Measurements from ENCODE around the gene TRIM42.
A peak's percentile ranks its signal among the peaks of the same experiment; 100 is the strongest.

The TRIM42 gene

GRCh38 chr3:140699516-140700231, 21.8 kb downstream of the TRIM42 start:
- no peak overlapping the region for H3K27ac Mint-ChIP-seq
- H3K9me3 Mint-ChIP-seq = no peaks in the 10 kb centered on the region
- no peak overlapping the region for H3K4me3 Mint-ChIP-seq
- no peaks in the 10 kb centered on the region for H3K36me3 Mint-ChIP-seq (ENCODE audit: low read depth)
- intact Hi-C loops (cut with micrococcal nuclease) = no loop called here
- peaks cover 5% of the 10 kb centered on the region for H3K27me3 Mint-ChIP-seq
- H3K4me1 Mint-ChIP-seq (ENCODE audit: low read depth) = peaks cover 10% of the 10 kb centered on the region

DNA sequence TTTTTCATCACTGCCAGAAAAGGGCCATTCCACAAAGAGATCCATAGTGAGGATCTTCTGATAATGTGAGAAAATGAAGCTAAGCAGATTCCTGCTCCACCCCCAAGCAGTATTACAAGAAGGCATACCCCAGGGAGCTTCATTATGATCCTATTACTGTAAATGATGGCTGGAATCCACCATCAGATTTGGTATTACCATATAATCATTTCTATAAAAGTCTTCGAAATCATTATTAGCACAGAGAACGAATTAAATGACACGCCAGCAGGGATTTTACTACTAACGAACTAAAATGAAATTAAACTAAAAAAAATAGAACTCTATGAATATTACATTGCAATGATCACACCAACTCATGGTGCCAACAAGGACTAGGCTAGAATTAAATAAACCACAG, 24.4 kb downstream of the TRIM42 start:
- Mint-ChIP-seq H3K9me3 (no peaks in the 10 kb centered on the region), H3K4me1 (ENCODE audit: low read depth) (peaks cover 18% of the 10 kb centered on the region), H3K4me3 (no peak overlapping the region), H3K27ac (no peak overlapping the region), H3K27me3 (no peaks in the 10 kb centered on the region), H3K36me3 (ENCODE audit: low read depth) (no peaks in the 10 kb centered on the region)
- intact Hi-C loops (cut with micrococcal nuclease) = no loop called here

GRCh38 chr3:140703496-140703895, 25.6 kb downstream of the TRIM42 start:
- H3K27ac Mint-ChIP-seq = no peak overlapping the region
- intact Hi-C loops (cut with micrococcal nuclease) = no loop called here
- H3K36me3 Mint-ChIP-seq (ENCODE audit: low read depth) = no peaks in the 10 kb centered on the region
- no peaks in the 10 kb centered on the region for H3K27me3 Mint-ChIP-seq
- H3K9me3 Mint-ChIP-seq = no peaks in the 10 kb centered on the region
- H3K4me1 Mint-ChIP-seq (ENCODE audit: low read depth) = peaks cover 18% of the 10 kb centered on the region
- no peak overlapping the region for H3K4me3 Mint-ChIP-seq

- no peaks in the 10 kb centered on the region for H3K27me3 Mint-ChIP-seq
- intact Hi-C loops (cut with micrococcal nuclease) = no loop called here
- no peak overlapping the region for H3K4me3 Mint-ChIP-seq
- no peak overlapping the region for H3K27ac Mint-ChIP-seq
- no peaks in the 10 kb centered on the region for H3K36me3 Mint-ChIP-seq (ENCODE audit: low read depth)
- no peaks in the 10 kb centered on the region for H3K9me3 Mint-ChIP-seq
- peaks cover 18% of the 10 kb centered on the region for H3K4me1 Mint-ChIP-seq (ENCODE audit: low read depth)
Observed at GRCh38 chr3:140704733-140705132, 26.9 kb downstream of the TRIM42 start.

GRCh38 chr3:140705954-140706353, 28.1 kb downstream of the TRIM42 start:
- Mint-ChIP-seq H3K36me3 (ENCODE audit: low read depth) (no peaks in the 10 kb centered on the region), H3K9me3 (no peaks in the 10 kb centered on the region), H3K27me3 (no peaks in the 10 kb centered on the region), H3K4me1 (ENCODE audit: low read depth) (peaks cover 22% of the 10 kb centered on the region), H3K27ac (no peak overlapping the region), H3K4me3 (no peak overlapping the region)
- intact Hi-C loops (cut with micrococcal nuclease) = no loop called here

DNA sequence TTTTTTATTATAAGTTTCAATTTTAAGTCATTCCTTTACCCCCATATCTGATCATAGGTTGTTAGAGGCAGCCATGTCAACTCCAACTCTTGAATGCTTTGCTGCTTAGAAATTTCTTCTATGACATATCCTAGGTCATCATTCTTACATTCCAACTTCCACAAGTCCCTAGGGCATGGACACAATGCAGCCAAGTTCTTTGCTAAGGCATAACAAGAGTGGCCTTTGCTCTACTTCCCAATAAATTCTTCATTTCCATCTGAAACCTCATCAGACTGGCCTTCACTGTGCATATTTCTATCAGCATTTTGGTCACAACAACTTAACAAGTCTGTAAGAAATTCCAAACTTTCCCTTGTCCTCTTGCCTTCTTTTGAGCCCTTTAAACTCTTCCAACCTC, 28.5 kb downstream of the TRIM42 start:
- peaks cover under 1% of the 10 kb centered on the region for H3K27me3 Mint-ChIP-seq
- peaks cover 26% of the 10 kb centered on the region for H3K4me1 Mint-ChIP-seq (ENCODE audit: low read depth)
- H3K9me3 Mint-ChIP-seq = no peaks in the 10 kb centered on the region
- H3K36me3 Mint-ChIP-seq (ENCODE audit: low read depth) = no peaks in the 10 kb centered on the region
- H3K27ac Mint-ChIP-seq = no peak overlapping the region
- H3K4me3 Mint-ChIP-seq = no peak overlapping the region
- intact Hi-C loops (cut with micrococcal nuclease) = no loop called here

DNA sequence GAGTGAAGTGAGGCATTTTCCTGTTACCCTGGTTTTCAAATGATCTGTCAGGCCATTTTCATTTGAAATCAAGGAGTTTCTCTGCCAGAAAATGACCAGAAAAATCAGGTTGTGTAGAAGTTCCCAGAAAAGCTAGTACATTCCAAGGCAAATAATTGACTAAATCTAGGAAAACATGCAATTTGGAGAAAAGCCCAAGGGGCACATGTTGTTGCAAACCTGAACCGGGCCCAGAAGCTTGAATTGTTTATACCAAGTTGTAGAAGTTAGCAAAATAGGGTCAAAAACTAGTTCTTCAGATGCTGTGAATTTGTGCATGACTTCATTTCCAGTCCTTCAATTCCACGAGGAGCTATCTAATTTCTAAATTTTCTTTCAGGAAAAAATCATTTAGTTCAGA, 31.0 kb downstream of the TRIM42 start:
- Mint-ChIP-seq H3K4me3 (no peak overlapping the region), H3K27me3 (peaks cover 2% of the 10 kb centered on the region), H3K9me3 (no peaks in the 10 kb centered on the region), H3K4me1 (ENCODE audit: low read depth) (peaks cover 30% of the 10 kb centered on the region), H3K27ac (no peak overlapping the region), H3K36me3 (ENCODE audit: low read depth) (no peaks in the 10 kb centered on the region)
- intact Hi-C loops (cut with micrococcal nuclease) = no loop called here

DNA sequence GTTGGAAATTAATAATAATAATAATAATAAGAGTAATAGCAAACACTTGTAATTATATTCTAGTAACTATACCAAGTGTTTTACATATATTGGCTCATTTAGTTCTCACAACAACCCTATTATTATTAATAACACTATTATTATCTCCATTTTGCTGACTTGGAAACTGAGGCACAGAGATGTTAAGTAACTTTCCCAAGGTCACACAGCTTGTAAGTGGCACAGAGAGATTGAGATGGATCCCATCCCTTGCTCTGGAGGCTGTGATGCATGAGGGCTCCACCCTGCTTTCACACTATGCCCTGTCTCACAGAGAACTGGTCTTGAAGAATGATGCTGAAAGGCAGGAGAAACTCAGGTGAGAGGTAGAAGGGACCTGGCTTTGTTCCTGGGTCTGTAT, 31.9 kb downstream of the TRIM42 start:
- peaks cover 2% of the 10 kb centered on the region for H3K27me3 Mint-ChIP-seq
- intact Hi-C loops (cut with micrococcal nuclease) = no loop called here
- no peak overlapping the region for H3K4me3 Mint-ChIP-seq
- H3K4me1 Mint-ChIP-seq (ENCODE audit: low read depth) = peaks cover 33% of the 10 kb centered on the region
- no peak overlapping the region for H3K27ac Mint-ChIP-seq
- H3K9me3 Mint-ChIP-seq = no peaks in the 10 kb centered on the region
- no peaks in the 10 kb centered on the region for H3K36me3 Mint-ChIP-seq (ENCODE audit: low read depth)

DNA sequence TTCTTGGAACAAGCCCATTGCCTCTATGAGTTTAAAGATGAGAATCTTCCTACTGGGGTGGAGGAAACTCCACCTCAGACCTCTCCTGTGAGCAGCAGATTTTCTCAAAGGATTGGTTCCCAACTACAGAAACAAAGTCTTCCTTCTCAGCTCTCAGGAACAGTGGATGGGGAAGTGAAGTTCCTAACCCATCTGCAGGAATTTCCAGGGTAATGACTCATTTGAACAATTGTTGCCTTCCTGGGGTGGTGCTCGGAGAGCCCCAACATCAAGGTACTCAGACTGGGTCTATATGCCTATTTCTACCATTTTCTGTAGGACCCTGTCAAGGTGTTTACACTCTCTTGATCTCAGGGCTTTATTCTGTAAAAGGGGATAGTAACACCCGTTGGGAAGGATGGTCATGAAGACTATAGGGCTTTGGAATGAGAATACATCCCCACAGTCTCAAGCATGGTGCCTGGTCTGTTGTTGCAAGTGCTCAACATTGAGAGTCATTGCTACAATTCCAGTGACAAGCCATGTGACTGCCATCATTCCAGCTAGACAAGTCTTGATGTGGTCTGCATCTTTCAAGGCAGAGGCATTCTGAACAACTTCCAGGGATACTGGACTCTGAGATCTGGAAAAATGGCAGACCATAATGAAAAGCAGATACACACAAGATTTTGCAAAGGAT, 33.0 kb downstream of the TRIM42 start:
- H3K36me3 Mint-ChIP-seq (ENCODE audit: low read depth) = no peaks in the 10 kb centered on the region
- intact Hi-C loops (cut with micrococcal nuclease) = no loop called here
- peaks cover 2% of the 10 kb centered on the region for H3K27me3 Mint-ChIP-seq
- no peak overlapping the region for H3K4me3 Mint-ChIP-seq
- H3K9me3 Mint-ChIP-seq = no peaks in the 10 kb centered on the region
- H3K27ac Mint-ChIP-seq = no peak overlapping the region
- H3K4me1 Mint-ChIP-seq (ENCODE audit: low read depth) = peaks cover 41% of the 10 kb centered on the region

DNA sequence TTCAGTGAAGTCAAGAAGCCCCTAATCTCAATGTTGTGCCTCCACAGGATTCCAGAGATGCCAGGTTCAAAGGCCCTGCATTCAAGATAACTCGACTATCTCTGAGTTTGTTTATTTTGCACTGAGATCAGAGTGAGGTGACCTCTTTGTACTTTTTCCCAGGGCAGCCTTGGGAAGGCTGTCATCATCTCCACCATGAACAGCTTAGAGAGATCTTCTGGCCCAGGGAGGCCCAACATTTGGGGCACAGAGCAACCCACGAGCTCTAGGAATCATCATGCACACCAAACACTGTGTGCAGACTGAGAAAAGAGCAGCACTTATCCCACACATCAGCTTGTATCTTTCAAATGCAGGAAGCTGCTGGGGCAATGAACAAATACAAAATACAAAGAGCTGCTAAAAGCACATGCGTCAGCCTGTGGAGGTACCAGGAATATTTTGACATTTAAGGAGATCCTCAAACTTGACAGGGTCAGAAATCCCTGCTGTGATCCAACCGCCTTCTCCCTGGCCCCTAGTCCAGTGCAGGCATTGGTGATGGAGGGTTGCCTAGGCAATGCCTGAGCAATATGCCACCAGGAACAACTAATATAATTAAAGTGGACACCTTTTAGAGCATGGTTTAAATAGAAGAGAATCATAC, 33.6 kb downstream of the TRIM42 start:
- intact Hi-C loops (cut with micrococcal nuclease) = no loop called here
- H3K36me3 Mint-ChIP-seq (ENCODE audit: low read depth) = no peaks in the 10 kb centered on the region

DNA sequence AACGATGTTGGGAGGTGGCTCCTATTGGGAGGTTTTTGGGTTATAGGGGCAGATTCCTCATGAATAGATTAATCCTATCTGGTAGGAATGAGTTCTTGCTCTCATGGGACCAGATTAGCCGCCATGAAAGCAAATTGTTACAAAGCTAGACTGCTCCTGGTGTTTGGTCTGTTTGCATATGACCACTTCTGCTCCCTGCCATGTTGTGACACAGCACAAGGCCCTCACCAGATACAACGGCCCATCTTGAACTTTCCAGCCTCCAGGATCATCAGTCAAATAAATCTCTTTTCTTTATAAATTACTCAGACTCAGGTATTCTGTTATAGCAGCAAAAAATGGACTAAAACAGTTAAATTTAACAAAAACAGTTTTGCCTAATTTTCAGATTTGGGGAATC, 34.4 kb downstream of the TRIM42 start:
- Mint-ChIP-seq H3K27ac (no peak overlapping the region), H3K27me3 (peaks cover 2% of the 10 kb centered on the region), H3K4me3 (no peak overlapping the region), H3K9me3 (no peaks in the 10 kb centered on the region), H3K36me3 (ENCODE audit: low read depth) (no peaks in the 10 kb centered on the region), H3K4me1 (ENCODE audit: low read depth) (peaks cover 46% of the 10 kb centered on the region)
- intact Hi-C loops (cut with micrococcal nuclease) = no loop called here

More for the DNA sequence above, 33.6 kb downstream of the TRIM42 start:
- H3K9me3 Mint-ChIP-seq = no peaks in the 10 kb centered on the region
- peaks cover 2% of the 10 kb centered on the region for H3K27me3 Mint-ChIP-seq
- H3K4me1 Mint-ChIP-seq (ENCODE audit: low read depth) = peaks cover 41% of the 10 kb centered on the region
- no peak overlapping the region for H3K27ac Mint-ChIP-seq
- no peak overlapping the region for H3K4me3 Mint-ChIP-seq

DNA sequence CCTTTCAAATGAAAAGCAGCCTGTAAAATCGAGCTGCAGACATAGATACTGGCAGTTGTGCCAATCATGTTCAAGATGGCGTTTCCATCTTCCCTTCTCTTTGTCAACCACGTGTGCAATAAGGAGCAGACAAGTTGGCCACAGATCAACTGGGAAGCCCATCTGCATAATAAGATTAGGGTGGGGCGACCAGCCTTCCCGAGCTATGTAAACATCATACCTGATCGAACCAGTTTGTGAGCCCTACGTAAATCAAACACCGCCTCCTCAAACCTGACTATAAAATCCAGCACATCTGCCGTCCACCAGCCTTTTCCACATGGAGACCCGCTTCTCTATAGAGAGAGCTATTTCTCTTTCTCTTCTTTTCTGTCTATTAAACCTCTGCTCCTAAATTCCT, 37.2 kb downstream of the TRIM42 start:
- no peaks in the 10 kb centered on the region for H3K36me3 Mint-ChIP-seq (ENCODE audit: low read depth)
- peaks cover 56% of the 10 kb centered on the region for H3K4me1 Mint-ChIP-seq (ENCODE audit: low read depth)
- no peak overlapping the region for H3K4me3 Mint-ChIP-seq
- peaks cover 2% of the 10 kb centered on the region for H3K27me3 Mint-ChIP-seq
- intact Hi-C loops (cut with micrococcal nuclease) = loop anchor here (5.0 kb wide), 1 partner anchor 1193 kb away; no protein-coding TSS in a partner anchor
- peak overlapping the region; percentile 36 for H3K27ac Mint-ChIP-seq
- no peaks in the 10 kb centered on the region for H3K9me3 Mint-ChIP-seq

- H3K9me3 Mint-ChIP-seq = no peaks in the 10 kb centered on the region
- intact Hi-C loops (cut with micrococcal nuclease) = loop anchor here (5.0 kb wide), 1 partner anchor 1196 kb away; no protein-coding TSS in a partner anchor
- H3K27ac Mint-ChIP-seq = no peak overlapping the region
- no peak overlapping the region for H3K4me3 Mint-ChIP-seq
- no peaks in the 10 kb centered on the region for H3K36me3 Mint-ChIP-seq (ENCODE audit: low read depth)
- peaks cover 38% of the 10 kb centered on the region for H3K4me1 Mint-ChIP-seq (ENCODE audit: low read depth)
- no peaks in the 10 kb centered on the region for H3K27me3 Mint-ChIP-seq
Observed at GRCh38 chr3:140717921-140718320, 40.1 kb downstream of the TRIM42 start.

- no peak overlapping the region for H3K4me3 Mint-ChIP-seq
- intact Hi-C loops (cut with micrococcal nuclease) = loop anchor here (5.0 kb wide), 1 partner anchor 1198 kb away; no protein-coding TSS in a partner anchor
- no peak overlapping the region for H3K27ac Mint-ChIP-seq
- H3K9me3 Mint-ChIP-seq = no peaks in the 10 kb centered on the region
- no peaks in the 10 kb centered on the region for H3K36me3 Mint-ChIP-seq (ENCODE audit: low read depth)
- H3K27me3 Mint-ChIP-seq = no peaks in the 10 kb centered on the region
- H3K4me1 Mint-ChIP-seq (ENCODE audit: low read depth) = peaks cover 28% of the 10 kb centered on the region
Observed at GRCh38 chr3:140719841-140720614, 42.2 kb downstream of the TRIM42 start.

Measured in dendritic cell treated with granulocyte-macrophage colony-stimulating factor and Interleukin-4, amounts not matched to agents 40 ng/mL and 50 ng/mL, for 4 days (primary cell).